Right atrium auricular region (tissue), 2 donors: ENCODE data around the gene DYSF. TPM values are rescaled to one million over a fixed set of nuclear protein-coding genes. Genes with fewer than 3 reads are reported as not detected.

Source experiments
- DNase-seq: peaks from one replicate; pipeline ENCODE4 v3.0.0-alpha.2; 2019; ENCODE audit warnings: low spot score
- H3K27ac ChIP-seq, 2 donors: fragments of 200-600 bp; sonication (generic); 1 replicate in 1 of 2; 2 replicates in 1 of 2; pipeline ENCODE4 v1.5.1; 2016 to 2019
- H3K27me3 ChIP-seq, 2 donors: fragments of 200-600 bp; sonication (generic); one replicate each; pipeline versions ENCODE4 v1.5.1 to v1.6.0; 2017 to 2019
- H3K36me3 ChIP-seq: fragments of 200-600 bp; sonication (generic); one replicate; pipeline ENCODE4 v1.5.1; 2016
- H3K4me1 ChIP-seq, 2 donors: fragments of 200-600 bp; sonication (generic); one replicate each; pipeline versions ENCODE4 v1.5.1 to v1.6.0; 2017 to 2019
- H3K4me3 ChIP-seq, 2 donors: fragments of 200-600 bp; sonication (generic); 1 replicate in 1 of 2; 2 replicates in 1 of 2; pipeline ENCODE4 v1.5.1; 2017 to 2019; ENCODE audit warnings: mild to moderate bottlenecking in 1 of 2, moderate library complexity in 1 of 2
- H3K9me3 ChIP-seq, 2 donors: fragments of 200-600 bp; sonication (generic); one replicate each; pipeline ENCODE4 v1.5.1; 2019
- CTCF ChIP-seq, 2 donors: fragments of 200-600 bp; sonication (generic); IDR thresholded peaks; one replicate each; pipeline ENCODE4 v1.5.1; 2019; ENCODE audit warnings: antibody characterized with exemption in 2 of 2
- total RNA-seq, 2 donors: library from RNA; depleted of rRNA; stranded (reverse); fragments of >200 nt; gene quantifications; one replicate each; pipeline ENCODE4 v1.1.0, GENCODE V29; 2016

DYSF gene
- total RNA-seq, 2 donors from 2014 or later, result 31.3 to 52.1 TPM

GRCh38 chr2:71419145-71419544 is 34.2 kb upstream of the DYSF start:
- Histone ChIP-seq H3K27me3 (no peaks in the 10 kb centered on the region), H3K9me3 (no peaks in the 10 kb centered on the region), H3K4me3 (no peak overlapping the region), H3K4me1 (peaks cover 0 to 6% of the 10 kb centered on the region in 2 donors), H3K36me3 (peaks cover 14% of the 10 kb centered on the region), H3K27ac (no peak overlapping the region)
- DNase-seq, result no peak
- no peak for TF ChIP-seq CTCF (IDR thresholded peaks at IDR 0.05)

DNA sequence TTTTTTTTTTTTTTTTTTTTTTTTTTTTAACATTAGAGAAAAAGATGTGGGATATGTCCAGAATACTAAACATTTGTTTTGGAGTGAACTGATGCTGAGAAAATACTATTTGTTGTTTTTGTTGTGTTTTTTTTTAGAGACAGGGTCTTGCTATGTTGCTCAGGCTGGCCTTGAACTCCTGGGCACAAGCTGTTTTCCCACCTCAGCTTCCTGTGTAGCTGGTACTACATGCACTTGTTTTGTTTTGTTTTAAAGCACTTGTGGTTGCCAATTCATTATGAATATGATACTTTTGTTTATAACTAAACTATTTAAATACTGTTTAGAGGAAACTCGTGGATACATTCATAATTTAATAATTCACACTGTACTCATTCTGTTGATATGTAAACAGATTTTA is 33.4 kb upstream of the DYSF start:
- H3K4me3 ChIP-seq, result no peak overlapping the region
- no peaks in the 10 kb centered on the region for H3K27me3 ChIP-seq
- H3K9me3 ChIP-seq, result no peaks in the 10 kb centered on the region
- no peak for DNase-seq
- peaks cover 0 to 6% of the 10 kb centered on the region in 2 donors for H3K4me1 ChIP-seq
- H3K27ac ChIP-seq, result no peak overlapping the region
- peaks cover 19% of the 10 kb centered on the region for H3K36me3 ChIP-seq
- TF ChIP-seq CTCF (IDR thresholded peaks at IDR 0.05), result no peak

DNA sequence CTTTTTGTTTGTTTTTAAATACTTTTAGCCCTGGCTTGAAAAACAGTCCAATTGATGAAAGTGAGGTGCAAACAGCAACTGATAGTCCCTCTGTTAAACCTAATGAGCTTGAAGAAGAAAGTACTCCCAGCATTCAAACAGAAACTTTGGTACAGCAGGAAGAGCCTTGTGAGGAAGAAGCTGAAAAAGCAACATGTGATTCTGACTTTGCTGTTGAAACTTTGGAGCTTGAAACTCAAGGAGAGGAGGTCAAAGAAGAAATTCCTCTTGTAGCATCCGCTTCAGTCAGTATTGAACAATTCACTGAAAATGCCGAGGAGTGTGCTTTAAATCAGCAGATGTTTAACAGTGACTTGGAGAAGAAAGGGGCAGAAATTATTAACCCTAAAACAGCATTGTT is 30.6 kb upstream of the DYSF start:
- no peak for TF ChIP-seq CTCF (IDR thresholded peaks at IDR 0.05)
- no peak overlapping the region for H3K27ac ChIP-seq
- H3K36me3 ChIP-seq, result peaks cover 39% of the 10 kb centered on the region

DNA sequence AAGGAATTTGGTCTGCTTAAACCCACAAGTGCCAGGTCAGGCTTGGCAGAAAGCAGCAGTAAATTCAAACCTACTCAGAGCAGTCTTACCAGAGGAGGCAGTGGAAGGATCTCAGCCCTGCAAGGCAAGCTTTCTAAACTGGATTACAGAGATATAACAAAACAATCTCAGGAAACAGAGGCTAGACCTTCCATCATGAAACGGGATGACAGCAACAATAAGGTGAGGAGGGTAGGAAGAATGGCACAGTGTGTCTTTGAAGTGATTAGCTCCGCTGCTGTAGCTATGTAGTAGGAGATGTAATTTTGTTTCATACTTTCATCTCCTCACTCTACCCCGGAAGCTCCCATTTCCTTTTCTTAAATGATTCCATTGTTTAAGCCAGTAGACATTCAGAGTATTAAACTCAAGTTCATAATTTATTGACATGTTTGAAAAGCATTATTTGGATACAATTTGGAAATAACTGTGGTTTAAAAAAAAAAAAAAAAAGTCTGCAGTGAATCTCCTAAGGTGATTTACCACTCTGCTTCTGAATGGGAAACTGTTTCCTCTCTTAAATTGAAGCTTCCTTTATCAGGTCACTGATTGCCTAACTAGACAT is 29.4 kb upstream of the DYSF start:
- Histone ChIP-seq H3K27ac (no peak overlapping the region), H3K9me3 (no peaks in the 10 kb centered on the region), H3K27me3 (no peaks in the 10 kb centered on the region), H3K4me1 (no peaks in the 10 kb centered on the region), H3K4me3 (no peak overlapping the region), H3K36me3 (peaks cover 49% of the 10 kb centered on the region)
- DNase-seq, result no peak
- TF ChIP-seq CTCF (IDR thresholded peaks at IDR 0.05), result no peak

More for the DNA sequence above, 30.6 kb upstream of the DYSF start:
- no peak overlapping the region for H3K4me3 ChIP-seq
- H3K27me3 ChIP-seq, result no peaks in the 10 kb centered on the region
- DNase-seq, result no peak
- no peaks in the 10 kb centered on the region for H3K9me3 ChIP-seq
- H3K4me1 ChIP-seq, result peaks cover 0 to 2% of the 10 kb centered on the region in 2 donors

DNA sequence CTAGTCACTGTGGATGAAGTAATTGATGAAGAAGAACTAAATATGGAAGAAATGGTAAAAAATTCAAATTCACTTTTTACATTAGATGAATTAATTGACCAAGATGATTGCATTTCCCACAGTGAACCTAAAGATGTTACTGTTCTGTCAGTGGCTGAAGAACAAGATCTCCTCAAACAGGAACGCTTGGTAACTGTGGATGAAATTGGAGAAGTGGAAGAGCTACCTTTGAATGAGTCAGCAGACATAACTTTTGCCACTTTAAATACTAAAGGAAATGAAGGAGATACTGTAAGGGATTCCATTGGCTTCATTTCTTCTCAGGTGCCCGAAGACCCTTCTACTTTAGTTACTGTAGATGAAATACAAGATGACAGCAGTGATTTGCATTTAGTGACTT is 26.6 kb upstream of the DYSF start:
- TF ChIP-seq CTCF (IDR thresholded peaks at IDR 0.05), result no peak
- no peaks in the 10 kb centered on the region for H3K9me3 ChIP-seq
- H3K27ac ChIP-seq, result no peak overlapping the region
- no peaks in the 10 kb centered on the region for H3K27me3 ChIP-seq
- no peak for DNase-seq
- H3K4me3 ChIP-seq, result no peak overlapping the region
- H3K36me3 ChIP-seq, result peaks cover 75% of the 10 kb centered on the region
- no peaks in the 10 kb centered on the region for H3K4me1 ChIP-seq
